GM12878 (cell line): Measurements from ENCODE around the gene RPS19BP1. TPM values are rescaled to one million over a fixed set of nuclear protein-coding genes. Genes with fewer than 3 reads are reported as not detected.

Experiments used
- ASH2L ChIP-seq: fragments of 300-600, 200-600 bp; sonication (generic); IDR thresholded peaks from 2 replicates; pipeline ENCODE4 v1.6.1; 2017; ENCODE audit warnings: low read depth, mild to moderate bottlenecking, borderline replicate concordance
- BHLHE40 ChIP-seq, 2 experiments: fragments of 450-650 bp in 1 of 2; IDR thresholded peaks; 2 replicates each; pipeline ENCODE4 v1.6.1; 2011 to 2017; ENCODE audit warnings: low read depth in 2 of 2, borderline replicate concordance in 1 of 2, improper control_type of control experiment in 1 of 2, low read length in 1 of 2, mild to moderate bottlenecking in 1 of 2
- CBX5 ChIP-seq: sonication (generic); IDR thresholded peaks from 2 replicates; pipeline ENCODE4 v1.6.1; 2016; ENCODE audit warnings: low read depth, moderate library complexity, mild to moderate bottlenecking, inconsistent platforms
- CREM ChIP-seq: IDR thresholded peaks from 2 replicates; pipeline ENCODE4 v1.6.1; 2014; ENCODE audit warnings: antibody characterized with exemption, low read depth
- EED ChIP-seq: sonication (generic); IDR thresholded peaks from 2 replicates; pipeline ENCODE4 v1.6.1; 2016; ENCODE audit warnings: antibody characterized with exemption, low read depth
- HDGF ChIP-seq: fragments of 450-650 bp; IDR thresholded peaks from 2 replicates; pipeline ENCODE4 v1.6.1; 2016; ENCODE audit warnings: antibody characterized with exemption
- LARP7 ChIP-seq: fragments of 450-650 bp; IDR thresholded peaks from 2 replicates; pipeline ENCODE4 v1.6.1; 2017; ENCODE audit warnings: mild to moderate bottlenecking
- NFYB ChIP-seq: IDR thresholded peaks from 2 replicates; pipeline ENCODE4 v1.6.1; 2011; ENCODE audit warnings: low read depth, mild to moderate bottlenecking, low read length, improper control_type of control experiment, moderate library complexity; ENCODE audit not compliant: insufficient read depth
- RELA ChIP-seq: fragments of 450-650 bp; IDR thresholded peaks from 2 replicates; pipeline ENCODE4 v1.8.0; 2014; ENCODE audit warnings: borderline replicate concordance; ENCODE audit not compliant: partially characterized antibody
- SMC3 ChIP-seq: IDR thresholded peaks from 2 replicates; pipeline ENCODE4 v1.6.1; 2011; ENCODE audit warnings: low read length, improper control_type of control experiment, borderline replicate concordance
- SRF ChIP-seq, 2 experiments: IDR thresholded peaks; 2 replicates each; pipeline ENCODE4 v1.6.1; 2011; ENCODE audit warnings: low read depth in 2 of 2, low read length in 2 of 2, mild to moderate bottlenecking in 1 of 2, moderate library complexity in 1 of 2
- YY1 ChIP-seq: IDR thresholded peaks from 2 replicates; pipeline ENCODE4 v1.6.1; 2011; ENCODE audit warnings: low read depth, mild to moderate bottlenecking, low read length
- ZNF217 ChIP-seq: fragments of 450-650 bp; IDR thresholded peaks from 2 replicates; pipeline ENCODE4 v1.6.1; 2017; ENCODE audit warnings: antibody characterized with exemption, mild to moderate bottlenecking
- polyA plus RNA-seq, 11 experiments: library from polyadenylated mRNA; depleted of rRNA in 4 of 11; unstranded in 6 of 11; stranded (reverse) in 5 of 11; fragments of >200 nt; fragmentation: Nextera tagmentation in 4 of 11; fragmentation: Illumina TruSeq in 1 of 11; extraction: Ambion mirVana in 4 of 11; extraction: Trizol in 1 of 11; gene quantifications; 1 replicate in 1 of 11; 2 replicates in 10 of 11; pipeline versions ENCODE4 v1.2.1 to v1.2.3, GENCODE V29; 2011 to 2016; ENCODE audit warnings: inconsistent platforms in 2 of 11, missing spikeins in 2 of 11, low read depth in 1 of 11
- total RNA-seq, 4 experiments: library from RNA; depleted of rRNA in 3 of 4; stranded (reverse); fragments of >200 nt in 3 of 4; fragmentation: Illumina TruSeq in 1 of 4; extraction: Trizol in 1 of 4; gene quantifications; 2 replicates each; pipeline versions ENCODE4 v1.2.1 to v1.2.3, GENCODE V29; 2013 to 2021
- TF ChIP-seq, protein P1 (sequence below): fragments of 450-650 bp; IDR thresholded peaks from 2 replicates; pipeline ENCODE4 v1.6.1; 2016; ENCODE audit warnings: mild to moderate bottlenecking
- TF ChIP-seq, protein P2 (sequence below): IDR thresholded peaks from 2 replicates; pipeline ENCODE4 v1.6.1; 2011; ENCODE audit warnings: low read depth, mild to moderate bottlenecking, low read length, moderate library complexity, borderline replicate concordance; ENCODE audit errors: extremely low read depth
- TF ChIP-seq, protein P3 (sequence below): fragments of 150-350 bp; IDR thresholded peaks from 2 replicates; pipeline ENCODE4 v1.6.1; 2016; ENCODE audit warnings: low read depth, low read length
- TF ChIP-seq, protein P4 (sequence below): fragments of 450-650 bp; IDR thresholded peaks from 2 replicates; pipeline ENCODE4 v1.6.1; 2017; ENCODE audit warnings: mild to moderate bottlenecking

Gene RPS19BP1
- total and polyA plus RNA-seq, 10 of the 15 experiments (the other 5 are each of a cell fraction or from before 2014, with no cell fraction given), result 2.7 to 206 (median 78.6) TPM

DNA sequence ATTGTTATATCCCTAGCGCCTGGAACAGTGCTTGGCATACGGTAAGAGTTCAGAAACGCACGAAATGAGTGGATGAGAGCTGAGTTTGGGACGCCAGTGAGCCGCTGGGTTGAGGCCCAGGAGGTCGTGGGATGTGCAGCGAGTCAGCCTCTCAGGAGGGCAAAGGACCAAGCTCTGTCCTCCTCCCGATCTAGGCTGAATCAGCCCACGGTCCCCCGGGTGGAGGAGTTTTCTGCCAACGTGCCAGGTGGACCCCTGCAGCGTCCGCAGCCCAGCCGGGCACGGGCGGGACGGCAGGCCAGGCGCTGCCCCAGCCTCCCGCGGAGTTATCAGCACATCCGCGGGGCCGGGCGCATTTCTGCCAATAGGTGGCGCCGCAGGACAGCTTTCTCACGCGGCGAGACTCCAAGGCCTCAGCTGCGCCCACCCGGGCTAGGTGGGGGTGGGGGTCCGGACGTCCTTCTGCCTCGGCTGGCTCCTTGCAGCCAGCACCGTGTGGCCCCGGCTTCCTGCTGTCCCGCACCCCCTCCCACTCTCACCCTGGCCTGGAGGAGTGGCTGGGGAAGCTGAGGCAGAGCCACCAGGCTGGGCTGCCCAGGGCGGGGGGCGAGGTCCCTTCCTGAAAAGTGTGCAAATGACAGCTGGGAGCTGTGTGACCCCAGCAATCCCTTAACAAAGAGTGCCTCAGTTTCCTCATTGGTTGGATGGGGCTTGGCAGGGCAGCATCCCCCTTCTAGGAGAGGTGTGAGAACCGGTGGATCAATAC is 2.2 kb upstream of the RPS19BP1 start (continued):
- TF ChIP-seq, protein P1, sequence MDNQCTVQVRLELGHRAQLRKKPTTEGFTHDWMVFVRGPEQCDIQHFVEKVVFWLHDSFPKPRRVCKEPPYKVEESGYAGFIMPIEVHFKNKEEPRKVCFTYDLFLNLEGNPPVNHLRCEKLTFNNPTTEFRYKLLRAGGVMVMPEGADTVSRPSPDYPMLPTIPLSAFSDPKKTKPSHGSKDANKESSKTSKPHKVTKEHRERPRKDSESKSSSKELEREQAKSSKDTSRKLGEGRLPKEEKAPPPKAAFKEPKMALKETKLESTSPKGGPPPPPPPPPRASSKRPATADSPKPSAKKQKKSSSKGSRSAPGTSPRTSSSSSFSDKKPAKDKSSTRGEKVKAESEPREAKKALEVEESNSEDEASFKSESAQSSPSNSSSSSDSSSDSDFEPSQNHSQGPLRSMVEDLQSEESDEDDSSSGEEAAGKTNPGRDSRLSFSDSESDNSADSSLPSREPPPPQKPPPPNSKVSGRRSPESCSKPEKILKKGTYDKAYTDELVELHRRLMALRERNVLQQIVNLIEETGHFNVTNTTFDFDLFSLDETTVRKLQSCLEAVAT, result peak; percentile 57
- TF ChIP-seq EED (no peak), ZNF217 (no peak), NFYB (no peak), RELA (peak; percentile 34), SRF (IDR thresholded peaks at IDR 0.05; ENCODE audit: low read depth in 2 of 2, low read length in 2 of 2) (no peak), BHLHE40 (IDR thresholded peaks at IDR 0.05; ENCODE audit: borderline replicate concordance in 1 of 2, low read depth in 2 of 2, low read length in 1 of 2) (peak; percentile 40 to 50; a peak in 2 of 4 replicates), LARP7 (0 out of 2 replicates have a peak, but pooled peaks have one; percentile 20), HDGF (no peak), SMC3 (peak; percentile 64), YY1 (0 out of 2 replicates have a peak, but pooled peaks have one; percentile 55), CBX5 (no peak), ASH2L (no peak), CREM (no peak)
- TF ChIP-seq, protein P2, sequence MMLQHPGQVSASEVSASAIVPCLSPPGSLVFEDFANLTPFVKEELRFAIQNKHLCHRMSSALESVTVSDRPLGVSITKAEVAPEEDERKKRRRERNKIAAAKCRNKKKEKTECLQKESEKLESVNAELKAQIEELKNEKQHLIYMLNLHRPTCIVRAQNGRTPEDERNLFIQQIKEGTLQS, result no peak
- TF ChIP-seq, protein P3, sequence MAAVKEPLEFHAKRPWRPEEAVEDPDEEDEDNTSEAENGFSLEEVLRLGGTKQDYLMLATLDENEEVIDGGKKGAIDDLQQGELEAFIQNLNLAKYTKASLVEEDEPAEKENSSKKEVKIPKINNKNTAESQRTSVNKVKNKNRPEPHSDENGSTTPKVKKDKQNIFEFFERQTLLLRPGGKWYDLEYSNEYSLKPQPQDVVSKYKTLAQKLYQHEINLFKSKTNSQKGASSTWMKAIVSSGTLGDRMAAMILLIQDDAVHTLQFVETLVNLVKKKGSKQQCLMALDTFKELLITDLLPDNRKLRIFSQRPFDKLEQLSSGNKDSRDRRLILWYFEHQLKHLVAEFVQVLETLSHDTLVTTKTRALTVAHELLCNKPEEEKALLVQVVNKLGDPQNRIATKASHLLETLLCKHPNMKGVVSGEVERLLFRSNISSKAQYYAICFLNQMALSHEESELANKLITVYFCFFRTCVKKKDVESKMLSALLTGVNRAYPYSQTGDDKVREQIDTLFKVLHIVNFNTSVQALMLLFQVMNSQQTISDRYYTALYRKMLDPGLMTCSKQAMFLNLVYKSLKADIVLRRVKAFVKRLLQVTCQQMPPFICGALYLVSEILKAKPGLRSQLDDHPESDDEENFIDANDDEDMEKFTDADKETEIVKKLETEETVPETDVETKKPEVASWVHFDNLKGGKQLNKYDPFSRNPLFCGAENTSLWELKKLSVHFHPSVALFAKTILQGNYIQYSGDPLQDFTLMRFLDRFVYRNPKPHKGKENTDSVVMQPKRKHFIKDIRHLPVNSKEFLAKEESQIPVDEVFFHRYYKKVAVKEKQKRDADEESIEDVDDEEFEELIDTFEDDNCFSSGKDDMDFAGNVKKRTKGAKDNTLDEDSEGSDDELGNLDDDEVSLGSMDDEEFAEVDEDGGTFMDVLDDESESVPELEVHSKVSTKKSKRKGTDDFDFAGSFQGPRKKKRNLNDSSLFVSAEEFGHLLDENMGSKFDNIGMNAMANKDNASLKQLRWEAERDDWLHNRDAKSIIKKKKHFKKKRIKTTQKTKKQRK, result no peak
- TF ChIP-seq, protein P4, sequence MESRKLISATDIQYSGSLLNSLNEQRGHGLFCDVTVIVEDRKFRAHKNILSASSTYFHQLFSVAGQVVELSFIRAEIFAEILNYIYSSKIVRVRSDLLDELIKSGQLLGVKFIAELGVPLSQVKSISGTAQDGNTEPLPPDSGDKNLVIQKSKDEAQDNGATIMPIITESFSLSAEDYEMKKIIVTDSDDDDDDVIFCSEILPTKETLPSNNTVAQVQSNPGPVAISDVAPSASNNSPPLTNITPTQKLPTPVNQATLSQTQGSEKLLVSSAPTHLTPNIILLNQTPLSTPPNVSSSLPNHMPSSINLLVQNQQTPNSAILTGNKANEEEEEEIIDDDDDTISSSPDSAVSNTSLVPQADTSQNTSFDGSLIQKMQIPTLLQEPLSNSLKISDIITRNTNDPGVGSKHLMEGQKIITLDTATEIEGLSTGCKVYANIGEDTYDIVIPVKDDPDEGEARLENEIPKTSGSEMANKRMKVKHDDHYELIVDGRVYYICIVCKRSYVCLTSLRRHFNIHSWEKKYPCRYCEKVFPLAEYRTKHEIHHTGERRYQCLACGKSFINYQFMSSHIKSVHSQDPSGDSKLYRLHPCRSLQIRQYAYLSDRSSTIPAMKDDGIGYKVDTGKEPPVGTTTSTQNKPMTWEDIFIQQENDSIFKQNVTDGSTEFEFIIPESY, result 0 out of 2 replicates have a peak, but pooled peaks have one; percentile 35
